ENCODE data around the gene SIAH1. TPM values are rescaled to one million over a fixed set of nuclear protein-coding genes. Genes with fewer than 3 reads are reported as not detected.

SIAH1 gene
- total RNA-seq, 1 donor from 2014 or later, result 73.9 TPM

DNA sequence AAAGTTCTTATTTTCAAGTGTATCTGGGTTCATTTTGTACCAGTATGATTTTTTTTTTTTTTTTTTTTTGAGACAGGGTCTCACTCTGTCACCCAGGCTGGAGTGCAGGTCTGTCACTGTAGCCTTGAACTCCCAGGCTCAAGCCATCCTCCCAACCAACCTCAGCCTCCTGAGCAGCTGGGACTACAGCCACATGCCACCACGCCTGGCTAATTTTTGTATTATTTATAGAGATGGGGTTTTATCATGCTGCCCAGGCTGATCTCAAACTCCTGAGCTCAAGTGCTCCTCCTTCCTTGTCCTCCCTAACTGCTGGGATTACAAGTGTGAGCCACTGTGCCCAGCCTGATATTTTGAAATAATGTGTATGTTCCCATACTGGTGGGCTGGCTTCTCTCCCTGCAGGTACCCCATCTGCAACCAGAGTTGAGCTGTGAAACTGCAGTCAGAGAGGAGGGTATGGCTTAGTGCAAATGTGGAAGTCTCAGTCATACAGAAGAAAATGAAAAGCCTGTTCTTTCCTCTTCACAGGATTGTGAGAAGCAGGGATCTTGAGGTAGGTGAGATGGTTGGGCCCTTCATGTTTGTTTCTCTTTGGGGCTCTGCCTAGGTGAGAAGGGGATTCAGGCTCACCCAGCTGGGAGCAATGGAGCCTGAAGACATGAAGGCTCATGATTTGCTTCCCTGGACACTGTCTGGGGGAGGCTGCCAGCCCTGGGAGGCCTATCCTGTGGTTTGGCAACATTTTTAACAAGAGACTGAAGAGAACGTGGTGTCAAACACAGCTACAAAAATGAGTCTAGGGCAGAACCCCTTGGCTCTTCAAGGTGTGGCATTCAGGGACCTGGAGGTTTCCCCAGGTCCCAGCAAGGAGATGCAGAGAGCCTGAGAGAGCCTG, 41.3 kb upstream of the SIAH1 start:
- Mint-ChIP-seq H3K27ac (no peak overlapping the region), H3K4me1 (no peaks in the 10 kb centered on the region), H3K36me3 (no peaks in the 10 kb centered on the region), H3K9me3 (no peaks in the 10 kb centered on the region), H3K27me3 (ENCODE audit: insufficient read depth, low read depth) (peaks cover 7% of the 10 kb centered on the region), H3K4me3 (no peak overlapping the region)
- H3K9ac ChIP-seq, result no peak overlapping the region
- H3K4me2 ChIP-seq, result no peak overlapping the region
- H3K4me3 ChIP-seq, result no peak overlapping the region
- H3K36me3 ChIP-seq, result no peaks in the 10 kb centered on the region
- H3K4me1 ChIP-seq, result no peaks in the 10 kb centered on the region
- DNase-seq (ENCODE audit: low spot score), result no peak
- no peak overlapping the region for H2AFZ ChIP-seq (replicated peaks)
- H3K27me3 ChIP-seq, result no peaks in the 10 kb centered on the region
- no peaks in the 10 kb centered on the region for H3F3A ChIP-seq (ENCODE audit: low read depth)
- H3K27ac ChIP-seq, result no peak overlapping the region
- TF ChIP-seq EZH2 (IDR thresholded peaks at IDR 0.05) (no peak), EZH2phosphoT487 (IDR thresholded peaks at IDR 0.05) (no peak)
- TF ChIP-seq, protein P1, sequence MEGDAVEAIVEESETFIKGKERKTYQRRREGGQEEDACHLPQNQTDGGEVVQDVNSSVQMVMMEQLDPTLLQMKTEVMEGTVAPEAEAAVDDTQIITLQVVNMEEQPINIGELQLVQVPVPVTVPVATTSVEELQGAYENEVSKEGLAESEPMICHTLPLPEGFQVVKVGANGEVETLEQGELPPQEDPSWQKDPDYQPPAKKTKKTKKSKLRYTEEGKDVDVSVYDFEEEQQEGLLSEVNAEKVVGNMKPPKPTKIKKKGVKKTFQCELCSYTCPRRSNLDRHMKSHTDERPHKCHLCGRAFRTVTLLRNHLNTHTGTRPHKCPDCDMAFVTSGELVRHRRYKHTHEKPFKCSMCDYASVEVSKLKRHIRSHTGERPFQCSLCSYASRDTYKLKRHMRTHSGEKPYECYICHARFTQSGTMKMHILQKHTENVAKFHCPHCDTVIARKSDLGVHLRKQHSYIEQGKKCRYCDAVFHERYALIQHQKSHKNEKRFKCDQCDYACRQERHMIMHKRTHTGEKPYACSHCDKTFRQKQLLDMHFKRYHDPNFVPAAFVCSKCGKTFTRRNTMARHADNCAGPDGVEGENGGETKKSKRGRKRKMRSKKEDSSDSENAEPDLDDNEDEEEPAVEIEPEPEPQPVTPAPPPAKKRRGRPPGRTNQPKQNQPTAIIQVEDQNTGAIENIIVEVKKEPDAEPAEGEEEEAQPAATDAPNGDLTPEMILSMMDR (IDR thresholded peaks at IDR 0.05), result no peak
- H3K79me2 ChIP-seq (ENCODE audit: low read depth), result no peaks in the 10 kb centered on the region
- H4K20me1 ChIP-seq (ENCODE audit: low read depth), result no peaks in the 10 kb centered on the region
- H3K9me3 ChIP-seq (ENCODE audit: low read depth), result no peaks in the 10 kb centered on the region

DNA sequence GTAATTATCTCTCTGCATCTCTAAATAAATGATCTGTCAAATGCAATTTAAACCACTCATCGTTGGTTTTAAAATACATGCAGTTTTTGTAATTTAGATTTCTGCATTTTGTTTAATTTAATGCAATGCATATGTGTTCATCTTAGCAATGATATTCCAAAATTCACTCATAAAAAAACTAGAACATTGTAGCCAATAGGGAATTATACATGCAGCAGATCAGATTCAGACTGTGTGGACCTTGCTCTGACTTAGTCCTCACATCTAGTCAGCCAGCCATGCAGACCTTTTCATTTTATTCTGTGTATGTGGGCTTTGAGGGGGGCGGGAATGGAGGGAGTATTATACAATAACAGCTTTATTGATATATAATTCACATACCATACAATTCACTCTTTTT, 37.3 kb upstream of the SIAH1 start:
- no peaks in the 10 kb centered on the region for H3K9me3 Mint-ChIP-seq
- H3K36me3 Mint-ChIP-seq, result no peaks in the 10 kb centered on the region
- Histone ChIP-seq H3K9ac (no peak overlapping the region), H3K27me3 (no peaks in the 10 kb centered on the region), H2AFZ (replicated peaks) (no peak overlapping the region), H3K4me3 (no peak overlapping the region), H3K36me3 (no peaks in the 10 kb centered on the region), H3K4me2 (no peak overlapping the region), H4K20me1 (ENCODE audit: low read depth) (no peaks in the 10 kb centered on the region), H3K4me1 (no peaks in the 10 kb centered on the region), H3K79me2 (ENCODE audit: low read depth) (no peaks in the 10 kb centered on the region), H3K27ac (no peak overlapping the region), H3F3A (ENCODE audit: low read depth) (no peaks in the 10 kb centered on the region), H3K9me3 (ENCODE audit: low read depth) (no peaks in the 10 kb centered on the region)
- H3K27ac Mint-ChIP-seq, result no peak overlapping the region
- H3K4me3 Mint-ChIP-seq, result no peak overlapping the region
- DNase-seq (ENCODE audit: low spot score), result no peak
- peaks cover 6% of the 10 kb centered on the region for H3K27me3 Mint-ChIP-seq (ENCODE audit: insufficient read depth, low read depth)
- no peaks in the 10 kb centered on the region for H3K4me1 Mint-ChIP-seq
- no peak for TF ChIP-seq EZH2 (IDR thresholded peaks at IDR 0.05)
- TF ChIP-seq, protein P1 (IDR thresholded peaks at IDR 0.05), result no peak
- TF ChIP-seq EZH2phosphoT487 (IDR thresholded peaks at IDR 0.05), result no peak

DNA sequence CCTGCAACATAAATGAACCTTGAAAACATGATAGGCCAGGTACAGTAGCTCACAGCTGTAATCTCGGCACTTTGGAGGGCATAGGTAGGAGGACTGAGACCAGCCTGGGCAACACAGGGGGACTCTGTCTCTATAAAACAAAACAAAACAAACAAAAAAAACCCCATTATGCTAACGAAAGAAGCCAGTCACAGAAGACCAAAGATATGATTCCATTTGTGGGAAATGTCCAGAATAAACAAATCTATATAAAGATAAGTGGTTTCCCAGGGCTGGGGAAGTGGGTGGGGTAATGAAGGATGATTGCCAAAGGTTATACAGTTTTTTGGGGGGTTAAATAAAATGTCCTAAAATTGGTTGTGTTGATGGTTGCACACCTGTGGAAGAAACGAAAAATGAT, 36.5 kb upstream of the SIAH1 start:
- Histone ChIP-seq H3K9me3 (ENCODE audit: low read depth) (no peaks in the 10 kb centered on the region), H3K79me2 (ENCODE audit: low read depth) (no peaks in the 10 kb centered on the region), H3K4me3 (no peak overlapping the region), H4K20me1 (ENCODE audit: low read depth) (no peaks in the 10 kb centered on the region), H3K4me2 (no peak overlapping the region), H3F3A (ENCODE audit: low read depth) (no peaks in the 10 kb centered on the region), H3K4me1 (no peaks in the 10 kb centered on the region), H3K36me3 (no peaks in the 10 kb centered on the region), H3K9ac (no peak overlapping the region), H3K27me3 (no peaks in the 10 kb centered on the region), H2AFZ (replicated peaks) (no peak overlapping the region), H3K27ac (no peak overlapping the region)
- Mint-ChIP-seq H3K9me3 (no peaks in the 10 kb centered on the region), H3K27me3 (ENCODE audit: insufficient read depth, low read depth) (peaks cover 5% of the 10 kb centered on the region), H3K27ac (no peak overlapping the region), H3K4me1 (no peaks in the 10 kb centered on the region), H3K36me3 (no peaks in the 10 kb centered on the region), H3K4me3 (no peak overlapping the region)
- DNase-seq (ENCODE audit: low spot score), result no peak
- TF ChIP-seq, protein P1 (IDR thresholded peaks at IDR 0.05), result no peak
- TF ChIP-seq EZH2 (IDR thresholded peaks at IDR 0.05), result no peak
- TF ChIP-seq EZH2phosphoT487 (IDR thresholded peaks at IDR 0.05), result no peak
